Measurements from ENCODE around the gene LAPTM5. TPM values are rescaled to one million over a fixed set of nuclear protein-coding genes. Genes with fewer than 3 reads are reported as not detected.

Gene LAPTM5
- total and polyA plus RNA-seq, 4 experiments from 2014 or later: 563 to 851 (median 598) TPM

DNA sequence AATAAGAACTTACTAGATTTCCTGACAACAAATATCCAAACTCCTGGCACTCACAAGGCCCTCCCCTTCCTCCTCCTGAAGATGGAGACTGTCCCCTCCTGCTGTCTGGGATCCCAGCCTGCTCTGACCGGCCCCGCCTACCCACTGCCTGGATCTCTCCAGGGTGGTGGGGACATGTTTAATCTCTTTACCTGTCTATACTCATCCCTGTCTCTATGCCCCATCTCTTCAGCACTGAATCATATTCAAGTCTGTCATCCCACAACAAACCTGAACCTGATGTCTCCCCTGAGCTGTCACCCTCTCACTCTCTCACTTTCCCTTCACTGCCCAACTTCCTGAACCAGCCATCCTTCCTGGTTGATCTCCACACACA is 56.3 kb downstream of the LAPTM5 start:
- DNase-seq: no peak
- no peak overlapping the region for H3K4me3 ChIP-seq (ENCODE audit: low read length in 2 of 2)
- no peaks in the 10 kb centered on the region for H3K36me3 ChIP-seq (ENCODE audit: insufficient read depth, low read length)
- no peak overlapping the region for H3K27ac ChIP-seq (ENCODE audit: low read depth, low read length)
- H3K4me3 Mint-ChIP-seq: no peak overlapping the region
- POLR2A ChIA-PET (ENCODE audit: partially characterized antibody): no interaction called here
- no peaks in the 10 kb centered on the region for H3K27me3 ChIP-seq (ENCODE audit: insufficient read depth, low read length)
- no peak overlapping the region for H3K27ac Mint-ChIP-seq
- H3K4me1 Mint-ChIP-seq: no peaks in the 10 kb centered on the region
- CTCF ChIA-PET (ENCODE audit: partially characterized antibody): no interaction called here
- peaks cover 6% of the 10 kb centered on the region in 2 donors for H3K27me3 Mint-ChIP-seq
- no peaks in the 10 kb centered on the region for H3K36me3 Mint-ChIP-seq
- H3K9me3 Mint-ChIP-seq: no peaks in the 10 kb centered on the region
- intact Hi-C loops (cut with micrococcal nuclease): no loop called here
- no peaks in the 10 kb centered on the region for H3K4me1 ChIP-seq (ENCODE audit: insufficient read depth, low read length)
- H3K9me3 ChIP-seq (ENCODE audit: control insufficient read depth in 1 of 2, low read length in 2 of 2): no peaks in the 10 kb centered on the region

DNA sequence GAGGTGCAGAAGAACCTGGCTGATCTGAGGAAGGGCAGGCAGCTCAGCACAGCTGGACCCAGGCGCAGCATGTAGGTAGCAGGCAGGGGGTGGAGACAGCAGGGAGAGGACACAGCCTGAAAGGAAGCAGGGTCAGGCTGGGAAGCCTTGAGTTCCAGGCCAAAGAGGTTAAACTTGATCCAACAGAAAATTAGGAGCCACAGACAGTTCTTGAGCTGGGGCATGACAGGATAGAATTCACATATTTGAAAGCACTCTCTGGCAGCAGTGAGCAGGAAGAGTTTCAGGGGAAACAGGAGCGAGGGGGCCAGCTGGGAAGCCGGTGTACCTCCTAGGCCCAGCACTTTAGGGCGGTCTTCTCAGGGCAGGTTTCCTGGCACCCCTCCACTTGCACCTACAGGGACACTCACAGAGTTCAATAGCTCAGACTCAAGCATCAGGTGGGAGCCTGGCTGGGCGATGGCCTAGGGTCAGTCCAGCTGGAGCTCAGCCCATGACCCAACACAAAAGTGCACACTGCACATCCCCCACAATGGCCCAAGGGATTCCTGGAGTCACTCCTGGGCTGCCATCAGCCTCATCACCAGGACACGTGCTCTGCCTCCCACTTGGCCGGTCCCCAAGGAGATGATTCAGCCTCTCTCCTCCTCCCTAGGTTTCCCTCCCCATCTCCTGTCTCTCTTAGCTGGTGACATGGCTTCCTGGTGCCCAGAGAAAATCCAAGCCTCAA is 56.9 kb downstream of the LAPTM5 start:
- H3K36me3 ChIP-seq (ENCODE audit: insufficient read depth, low read length): no peaks in the 10 kb centered on the region
- no peaks in the 10 kb centered on the region for H3K27me3 ChIP-seq (ENCODE audit: insufficient read depth, low read length)
- peaks cover 3 to 4% of the 10 kb centered on the region in 2 donors for H3K27me3 Mint-ChIP-seq
- H3K27ac Mint-ChIP-seq: no peak overlapping the region
- no peaks in the 10 kb centered on the region for H3K4me1 Mint-ChIP-seq
- H3K9me3 ChIP-seq (ENCODE audit: control insufficient read depth in 1 of 2, low read length in 2 of 2): no peaks in the 10 kb centered on the region
- POLR2A ChIA-PET (ENCODE audit: partially characterized antibody): no interaction called here
- intact Hi-C loops (cut with micrococcal nuclease): no loop called here
- DNase-seq: no peak
- H3K4me1 ChIP-seq (ENCODE audit: insufficient read depth, low read length): no peaks in the 10 kb centered on the region
- H3K27ac ChIP-seq (ENCODE audit: low read depth, low read length): no peak overlapping the region
- CTCF ChIA-PET (ENCODE audit: partially characterized antibody): no interaction called here
- no peaks in the 10 kb centered on the region for H3K36me3 Mint-ChIP-seq
- no peak overlapping the region for H3K4me3 ChIP-seq (ENCODE audit: low read length in 2 of 2)
- no peak overlapping the region for H3K4me3 Mint-ChIP-seq
- H3K9me3 Mint-ChIP-seq: no peaks in the 10 kb centered on the region

DNA sequence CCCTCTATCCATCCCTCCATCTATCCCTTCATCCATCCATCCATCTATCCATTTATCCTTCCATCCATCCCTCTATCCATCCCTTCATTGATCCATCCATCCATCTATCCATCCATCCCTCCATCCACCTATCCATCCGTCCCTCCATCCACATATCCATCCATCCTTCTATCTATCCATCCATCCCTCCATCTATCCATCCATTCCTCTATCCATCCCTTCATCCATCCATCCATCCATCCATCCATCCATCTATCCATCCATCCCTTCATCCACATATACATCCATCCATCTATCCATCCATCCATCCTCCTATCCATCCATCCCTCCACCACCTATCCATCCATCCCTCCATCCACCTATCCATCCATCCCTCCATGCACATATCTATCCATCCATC is 57.8 kb downstream of the LAPTM5 start:
- Mint-ChIP-seq H3K36me3 (no peaks in the 10 kb centered on the region), H3K27me3 (peaks cover 0 to 4% of the 10 kb centered on the region in 2 donors), H3K4me1 (no peaks in the 10 kb centered on the region), H3K4me3 (no peak overlapping the region), H3K9me3 (no peaks in the 10 kb centered on the region), H3K27ac (no peak overlapping the region)
- Histone ChIP-seq H3K27me3 (ENCODE audit: insufficient read depth, low read length) (no peaks in the 10 kb centered on the region), H3K27ac (ENCODE audit: low read depth, low read length) (no peak overlapping the region), H3K9me3 (ENCODE audit: control insufficient read depth in 1 of 2, low read length in 2 of 2) (no peaks in the 10 kb centered on the region), H3K4me3 (ENCODE audit: low read length in 2 of 2) (no peak overlapping the region), H3K36me3 (ENCODE audit: insufficient read depth, low read length) (no peaks in the 10 kb centered on the region), H3K4me1 (ENCODE audit: insufficient read depth, low read length) (no peaks in the 10 kb centered on the region)
- POLR2A ChIA-PET (ENCODE audit: partially characterized antibody): no interaction called here
- DNase-seq: no peak
- intact Hi-C loops (cut with micrococcal nuclease): no loop called here
- CTCF ChIA-PET (ENCODE audit: partially characterized antibody): no interaction called here

DNA sequence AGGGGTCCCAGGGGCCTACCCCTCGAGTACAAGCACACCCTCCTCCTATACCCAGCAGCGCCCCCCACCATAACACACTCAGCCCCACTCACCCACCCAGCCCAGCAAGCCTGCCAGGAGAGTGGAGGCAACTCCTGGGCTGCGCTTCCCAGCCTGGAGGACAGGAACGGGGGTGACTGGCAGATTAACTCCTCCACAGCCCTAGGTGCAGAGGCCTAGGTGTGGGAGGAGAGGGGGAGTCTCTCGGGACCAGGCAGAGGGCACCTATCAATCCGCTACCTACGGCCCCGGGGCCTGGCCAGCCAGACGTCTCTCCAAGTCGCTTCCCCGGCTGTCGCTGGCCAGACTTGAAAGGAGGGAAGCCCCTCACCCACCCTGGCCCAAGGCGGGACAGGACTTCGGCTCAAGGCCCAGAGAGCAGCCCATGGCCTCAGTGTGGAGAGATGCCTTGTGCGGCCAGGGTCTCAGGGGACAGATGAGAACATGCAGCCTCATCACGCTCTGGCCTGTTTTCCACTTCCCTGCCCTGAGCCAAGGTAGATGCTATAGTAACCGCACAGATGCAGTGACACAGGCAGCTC is 59.1 kb downstream of the LAPTM5 start:
- ChIA-PET CTCF (ENCODE audit: partially characterized antibody) (no interaction called here), POLR2A (ENCODE audit: partially characterized antibody) (no interaction called here)
- no peak for DNase-seq
- Mint-ChIP-seq H3K4me3 (no peak overlapping the region), H3K27ac (no peak overlapping the region), H3K36me3 (no peaks in the 10 kb centered on the region), H3K27me3 (peaks cover 0 to 4% of the 10 kb centered on the region in 2 donors), H3K4me1 (no peaks in the 10 kb centered on the region), H3K9me3 (no peaks in the 10 kb centered on the region)
- H3K27me3 ChIP-seq (ENCODE audit: insufficient read depth, low read length): no peaks in the 10 kb centered on the region
- H3K4me3 ChIP-seq (ENCODE audit: low read length in 2 of 2): no peak overlapping the region
- intact Hi-C loops (cut with micrococcal nuclease): no loop called here
- H3K4me1 ChIP-seq (ENCODE audit: insufficient read depth, low read length): no peaks in the 10 kb centered on the region
- no peak overlapping the region for H3K27ac ChIP-seq (ENCODE audit: low read depth, low read length)
- no peaks in the 10 kb centered on the region for H3K36me3 ChIP-seq (ENCODE audit: insufficient read depth, low read length)
- H3K9me3 ChIP-seq (ENCODE audit: control insufficient read depth in 1 of 2, low read length in 2 of 2): no peaks in the 10 kb centered on the region

DNA sequence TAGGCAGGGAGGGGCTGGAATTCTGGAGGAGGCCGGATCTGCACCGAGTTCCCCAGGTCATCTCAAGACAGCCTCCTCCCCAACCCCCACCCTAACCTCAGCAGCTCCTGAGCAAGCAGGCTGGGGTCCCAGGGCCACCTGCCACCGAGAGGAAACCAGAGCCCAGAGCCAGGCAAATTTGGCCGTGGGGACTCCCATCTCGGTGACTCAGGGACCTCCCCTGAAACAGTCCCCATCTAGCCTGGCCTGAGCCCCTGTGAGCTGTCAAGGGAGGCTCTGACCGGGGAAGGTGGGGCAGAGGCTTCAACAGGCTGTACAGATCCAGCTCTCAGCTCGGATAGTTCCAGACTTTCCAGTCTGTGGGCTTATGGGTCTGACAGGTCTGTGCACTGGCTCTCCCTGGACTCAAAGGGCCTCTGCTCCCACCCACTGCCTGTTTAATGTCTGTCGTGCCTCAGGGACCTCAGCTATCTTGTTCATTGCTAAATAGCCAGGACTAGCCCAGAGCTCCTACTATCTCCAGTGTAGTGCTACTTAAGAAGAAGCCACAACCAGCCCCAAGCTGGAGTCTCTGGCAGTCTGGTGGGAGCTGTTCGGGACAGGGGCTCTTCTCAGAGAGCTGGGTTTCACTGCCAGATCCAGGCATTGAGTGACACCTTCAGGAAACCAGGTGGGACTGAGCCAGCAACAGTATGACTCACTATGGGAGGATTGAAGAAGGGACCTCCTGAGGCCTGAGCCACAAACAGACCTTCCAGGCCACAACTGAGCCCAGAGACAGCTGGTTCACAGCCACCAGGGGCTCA is 59.8 kb downstream of the LAPTM5 start:
- H3K4me3 ChIP-seq (ENCODE audit: low read length in 2 of 2): no peak overlapping the region
- Mint-ChIP-seq H3K36me3 (no peaks in the 10 kb centered on the region), H3K27ac (no peak overlapping the region), H3K4me3 (no peak overlapping the region), H3K4me1 (no peaks in the 10 kb centered on the region), H3K27me3 (peaks cover 0 to 4% of the 10 kb centered on the region in 2 donors), H3K9me3 (no peaks in the 10 kb centered on the region)
- ChIA-PET CTCF (ENCODE audit: partially characterized antibody) (no interaction called here), POLR2A (ENCODE audit: partially characterized antibody) (no interaction called here)
- DNase-seq: no peak
- no peaks in the 10 kb centered on the region for H3K27me3 ChIP-seq (ENCODE audit: insufficient read depth, low read length)
- H3K9me3 ChIP-seq (ENCODE audit: control insufficient read depth in 1 of 2, low read length in 2 of 2): no peaks in the 10 kb centered on the region
- no peaks in the 10 kb centered on the region for H3K4me1 ChIP-seq (ENCODE audit: insufficient read depth, low read length)
- no peak overlapping the region for H3K27ac ChIP-seq (ENCODE audit: low read depth, low read length)
- intact Hi-C loops (cut with micrococcal nuclease): no loop called here
- H3K36me3 ChIP-seq (ENCODE audit: insufficient read depth, low read length): no peaks in the 10 kb centered on the region

DNA sequence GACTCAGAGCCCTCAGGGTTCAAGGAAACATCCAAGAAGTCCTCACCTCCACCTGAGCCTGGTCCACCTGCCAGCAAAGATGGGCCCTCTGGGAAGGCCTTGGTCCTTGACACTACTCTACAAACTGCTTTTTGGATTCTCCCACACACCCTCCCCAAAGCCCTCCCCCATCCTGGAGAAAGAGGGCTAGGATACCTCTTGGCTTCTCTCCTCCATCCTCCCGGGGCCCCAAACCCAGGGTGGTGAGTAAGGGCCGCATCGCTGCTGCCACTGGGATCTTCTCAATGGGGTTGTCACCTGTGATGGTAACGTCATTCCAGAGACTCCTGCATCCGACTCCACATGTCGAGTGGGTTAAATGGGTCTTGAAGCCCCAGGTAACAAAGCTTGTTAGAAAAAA is 60.7 kb downstream of the LAPTM5 start:
- H3K27ac ChIP-seq (ENCODE audit: low read depth, low read length): no peak overlapping the region
- peaks cover 0 to 7% of the 10 kb centered on the region in 2 donors for H3K27me3 Mint-ChIP-seq
- intact Hi-C loops (cut with micrococcal nuclease): no loop called here
- peaks cover 0 to 3% (median 0%) of the 10 kb centered on the region in 4 donors for H3K4me1 Mint-ChIP-seq
- H3K9me3 ChIP-seq (ENCODE audit: control insufficient read depth in 1 of 2, low read length in 2 of 2): no peaks in the 10 kb centered on the region
- H3K27me3 ChIP-seq (ENCODE audit: insufficient read depth, low read length): no peaks in the 10 kb centered on the region
- ChIA-PET POLR2A (ENCODE audit: partially characterized antibody) (no interaction called here), CTCF (ENCODE audit: partially characterized antibody) (no interaction called here)
- H3K36me3 Mint-ChIP-seq: no peaks in the 10 kb centered on the region
- H3K36me3 ChIP-seq (ENCODE audit: insufficient read depth, low read length): no peaks in the 10 kb centered on the region
- H3K4me3 ChIP-seq (ENCODE audit: low read length in 2 of 2): no peak overlapping the region
- no peak overlapping the region for H3K4me3 Mint-ChIP-seq
- no peaks in the 10 kb centered on the region for H3K4me1 ChIP-seq (ENCODE audit: insufficient read depth, low read length)
- H3K27ac Mint-ChIP-seq: no peak overlapping the region
- H3K9me3 Mint-ChIP-seq: no peaks in the 10 kb centered on the region
- no peak for DNase-seq

DNA sequence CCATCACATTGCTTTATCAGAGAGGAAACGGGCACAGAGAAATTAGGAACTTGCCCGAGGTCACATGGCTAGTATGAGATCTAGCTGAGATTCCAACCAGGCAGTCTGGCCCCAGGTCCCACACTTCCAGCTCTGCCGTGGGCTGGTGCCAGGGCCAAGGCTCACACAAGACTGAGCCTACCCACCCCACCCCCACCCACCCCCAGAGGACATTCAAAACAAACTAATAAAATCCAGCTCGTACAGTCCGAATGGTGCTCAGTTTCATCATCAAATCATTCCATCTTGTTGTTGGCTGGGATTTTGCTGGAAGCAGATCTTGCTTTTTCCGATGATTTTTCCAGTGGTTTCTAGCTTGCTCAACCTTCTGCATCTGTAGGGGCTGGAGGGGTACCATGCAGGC is 62.1 kb downstream of the LAPTM5 start:
- no peaks in the 10 kb centered on the region for H3K4me1 ChIP-seq (ENCODE audit: insufficient read depth, low read length)
- ChIA-PET POLR2A (ENCODE audit: partially characterized antibody) (no interaction called here), CTCF (ENCODE audit: partially characterized antibody) (interaction anchor here (0.7 kb wide), 1 partner anchor 107 kb away, joined by 3 read pairs; no protein-coding TSS in a partner anchor)
- DNase-seq: no peak
- intact Hi-C loops (cut with micrococcal nuclease): no loop called here
- H3K9me3 Mint-ChIP-seq: no peaks in the 10 kb centered on the region
- H3K36me3 ChIP-seq (ENCODE audit: insufficient read depth, low read length): no peaks in the 10 kb centered on the region
- no peak overlapping the region for H3K4me3 Mint-ChIP-seq
- H3K27ac ChIP-seq (ENCODE audit: low read depth, low read length): no peak overlapping the region
- peaks cover 2 to 14% of the 10 kb centered on the region in 2 donors for H3K27me3 Mint-ChIP-seq
- H3K4me3 ChIP-seq (ENCODE audit: low read length in 2 of 2): no peak overlapping the region
- H3K4me1 Mint-ChIP-seq: peaks cover 0 to 3% (median 0%) of the 10 kb centered on the region in 4 donors
- H3K27ac Mint-ChIP-seq: no peak overlapping the region
- H3K27me3 ChIP-seq (ENCODE audit: insufficient read depth, low read length): no peaks in the 10 kb centered on the region
- no peaks in the 10 kb centered on the region for H3K36me3 Mint-ChIP-seq
- no peaks in the 10 kb centered on the region for H3K9me3 ChIP-seq (ENCODE audit: control insufficient read depth in 1 of 2, low read length in 2 of 2)

Measured in CD4-positive, alpha-beta memory T cell (primary cell).